ENCODE measurements around the gene KIN.

KIN gene, protein sequence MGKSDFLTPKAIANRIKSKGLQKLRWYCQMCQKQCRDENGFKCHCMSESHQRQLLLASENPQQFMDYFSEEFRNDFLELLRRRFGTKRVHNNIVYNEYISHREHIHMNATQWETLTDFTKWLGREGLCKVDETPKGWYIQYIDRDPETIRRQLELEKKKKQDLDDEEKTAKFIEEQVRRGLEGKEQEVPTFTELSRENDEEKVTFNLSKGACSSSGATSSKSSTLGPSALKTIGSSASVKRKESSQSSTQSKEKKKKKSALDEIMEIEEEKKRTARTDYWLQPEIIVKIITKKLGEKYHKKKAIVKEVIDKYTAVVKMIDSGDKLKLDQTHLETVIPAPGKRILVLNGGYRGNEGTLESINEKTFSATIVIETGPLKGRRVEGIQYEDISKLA

DNA sequence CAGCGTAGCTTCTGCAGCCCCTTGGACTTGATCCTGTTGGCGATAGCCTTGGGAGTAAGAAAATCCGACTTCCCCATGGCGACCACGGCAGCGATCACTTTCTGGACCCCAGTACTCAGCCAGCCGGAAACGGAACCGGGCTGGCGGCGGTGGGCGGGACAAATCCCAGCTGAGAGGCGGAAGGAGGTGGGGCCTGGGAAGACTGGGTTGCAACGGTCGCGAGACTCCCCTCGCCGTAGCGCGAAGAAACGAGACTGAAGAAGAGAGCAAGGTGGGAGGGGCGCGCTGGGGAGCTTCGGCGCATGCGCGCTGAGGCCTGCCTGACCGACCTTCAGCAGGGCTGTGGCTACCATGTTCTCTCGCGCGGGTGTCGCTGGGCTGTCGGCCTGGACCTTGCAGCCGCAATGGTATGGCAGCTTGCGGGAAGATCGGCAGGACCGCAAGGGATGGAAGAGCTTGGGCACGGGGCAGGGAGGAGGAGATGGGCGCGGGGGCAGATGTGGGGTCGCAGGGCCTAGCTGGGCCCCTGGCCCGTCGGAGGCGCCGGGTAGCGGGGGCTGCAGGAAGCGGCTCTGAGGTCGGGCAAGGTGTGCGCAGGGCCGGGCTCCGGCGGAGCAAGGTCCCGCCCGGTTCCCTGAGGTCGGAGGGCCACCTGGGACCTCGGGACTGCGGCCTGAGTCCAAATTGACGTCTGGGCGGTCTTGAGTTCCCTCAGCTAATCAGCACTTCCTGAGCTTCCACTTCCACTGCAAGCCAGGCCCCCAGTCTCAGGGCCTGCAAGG is at the start of gene KIN, which contains the start of gene ATP5F1C:
Gene KIN, minus strand, starts transcription at position 137 of the 782 bp plus-strand sequence. Its CDS starts 60 bp downstream, at position 77.
Gene ATP5F1C, plus strand, starts transcription at position 321 of the 782 bp plus-strand sequence. Its CDS starts 31 bp downstream, at position 352.
- H3K27me3 ChIP-seq: no peaks in the 10 kb centered on the region
- peaks cover 27 to 33% of the 10 kb centered on the region in 2 experiments for H3K4me1 ChIP-seq (ENCODE audit: control insufficient read depth in 1 of 2, insufficient read depth in 1 of 2, low read depth in 1 of 2, low read length in 1 of 2)
- peak within 1 kb of the TSS; percentile 86 to 89 for H3K4me3 ChIP-seq (ENCODE audit: low read depth in 1 of 2, low read length in 1 of 2)
- no peaks in the 10 kb centered on the region for H3K9me3 ChIP-seq
- H3K36me3 ChIP-seq: no peaks in the 10 kb centered on the region
- TF ChIP-seq, protein P1, sequence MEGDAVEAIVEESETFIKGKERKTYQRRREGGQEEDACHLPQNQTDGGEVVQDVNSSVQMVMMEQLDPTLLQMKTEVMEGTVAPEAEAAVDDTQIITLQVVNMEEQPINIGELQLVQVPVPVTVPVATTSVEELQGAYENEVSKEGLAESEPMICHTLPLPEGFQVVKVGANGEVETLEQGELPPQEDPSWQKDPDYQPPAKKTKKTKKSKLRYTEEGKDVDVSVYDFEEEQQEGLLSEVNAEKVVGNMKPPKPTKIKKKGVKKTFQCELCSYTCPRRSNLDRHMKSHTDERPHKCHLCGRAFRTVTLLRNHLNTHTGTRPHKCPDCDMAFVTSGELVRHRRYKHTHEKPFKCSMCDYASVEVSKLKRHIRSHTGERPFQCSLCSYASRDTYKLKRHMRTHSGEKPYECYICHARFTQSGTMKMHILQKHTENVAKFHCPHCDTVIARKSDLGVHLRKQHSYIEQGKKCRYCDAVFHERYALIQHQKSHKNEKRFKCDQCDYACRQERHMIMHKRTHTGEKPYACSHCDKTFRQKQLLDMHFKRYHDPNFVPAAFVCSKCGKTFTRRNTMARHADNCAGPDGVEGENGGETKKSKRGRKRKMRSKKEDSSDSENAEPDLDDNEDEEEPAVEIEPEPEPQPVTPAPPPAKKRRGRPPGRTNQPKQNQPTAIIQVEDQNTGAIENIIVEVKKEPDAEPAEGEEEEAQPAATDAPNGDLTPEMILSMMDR (IDR thresholded peaks at IDR 0.05): no peak
- peak within 1 kb of the TSS; percentile 75 for H3K27ac ChIP-seq

DNA sequence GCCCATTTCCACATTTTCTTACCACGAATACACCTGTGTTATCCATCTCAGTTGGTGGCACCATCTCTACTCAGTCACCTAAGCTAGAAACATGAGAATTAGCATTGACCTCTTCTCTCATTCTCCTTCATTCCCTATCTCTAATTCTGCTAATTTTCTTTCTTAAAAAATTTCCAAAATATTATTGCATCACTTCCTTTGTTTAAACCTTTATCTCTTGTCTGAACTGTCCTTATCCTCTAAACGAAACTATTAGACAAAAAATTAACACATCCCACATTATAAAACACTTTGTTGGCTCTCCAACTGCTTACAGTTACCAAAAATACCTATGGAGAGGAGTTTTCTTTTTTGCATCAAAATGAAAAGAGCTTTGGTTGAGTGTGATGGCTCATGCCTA is 48.8 kb upstream of the KIN start:
- no peak overlapping the region for H3K4me3 ChIP-seq (ENCODE audit: low read depth in 1 of 2, low read length in 1 of 2)
- no peaks in the 10 kb centered on the region for H3K4me1 ChIP-seq (ENCODE audit: control insufficient read depth in 1 of 2, insufficient read depth in 1 of 2, low read depth in 1 of 2, low read length in 1 of 2)
- H3K27ac ChIP-seq: no peak overlapping the region
- no peaks in the 10 kb centered on the region for H3K27me3 ChIP-seq
- TF ChIP-seq, protein P1 (IDR thresholded peaks at IDR 0.05): no peak
- no peaks in the 10 kb centered on the region for H3K9me3 ChIP-seq
- H3K36me3 ChIP-seq: peaks cover 3% of the 10 kb centered on the region

DNA sequence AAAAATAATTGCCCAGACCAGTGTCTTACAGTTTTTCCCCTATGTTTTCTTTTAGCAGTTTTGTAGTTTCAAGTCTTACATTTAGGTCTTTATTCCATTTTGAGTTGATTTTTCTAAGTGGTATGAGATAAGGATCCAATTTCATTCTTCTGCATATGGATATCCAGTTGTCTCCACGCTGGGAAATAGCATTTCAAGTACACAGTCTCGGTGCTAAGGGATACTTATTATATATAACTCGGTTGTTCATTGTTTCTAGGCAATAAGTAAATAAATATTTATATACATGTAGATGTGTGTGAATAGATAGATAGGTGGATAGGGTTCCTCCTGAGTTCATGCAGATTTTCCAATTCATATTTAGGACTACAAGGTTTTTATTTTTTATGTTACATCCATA is 46.5 kb upstream of the KIN start:
- H3K27ac ChIP-seq: no peak overlapping the region
- no peak overlapping the region for H3K4me3 ChIP-seq (ENCODE audit: low read depth in 1 of 2, low read length in 1 of 2)
- no peaks in the 10 kb centered on the region for H3K9me3 ChIP-seq
- H3K36me3 ChIP-seq: no peaks in the 10 kb centered on the region
- H3K4me1 ChIP-seq (ENCODE audit: control insufficient read depth in 1 of 2, insufficient read depth in 1 of 2, low read depth in 1 of 2, low read length in 1 of 2): no peaks in the 10 kb centered on the region
- no peaks in the 10 kb centered on the region for H3K27me3 ChIP-seq
- TF ChIP-seq, protein P1 (IDR thresholded peaks at IDR 0.05): no peak

DNA sequence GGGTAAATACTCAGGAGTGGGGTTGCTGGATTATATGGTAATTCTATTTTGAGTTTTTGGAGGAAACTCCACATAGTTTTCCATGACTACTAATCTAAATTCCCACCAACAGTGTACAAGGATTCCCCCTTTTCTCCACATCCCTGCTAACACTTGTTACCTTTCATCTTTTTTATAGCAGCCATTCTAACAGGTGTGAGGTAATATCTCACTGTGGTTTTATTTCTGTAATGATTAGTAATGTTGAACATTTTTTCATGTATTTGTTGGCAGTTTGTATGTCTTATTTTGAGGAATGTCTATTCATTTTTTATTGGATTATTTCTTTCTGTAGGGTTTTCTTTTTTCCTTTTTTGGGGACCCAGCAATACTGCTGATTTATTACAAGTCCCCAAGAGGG is 45.4 kb upstream of the KIN start:
- H3K4me1 ChIP-seq (ENCODE audit: control insufficient read depth in 1 of 2, insufficient read depth in 1 of 2, low read depth in 1 of 2, low read length in 1 of 2): no peaks in the 10 kb centered on the region
- H3K27ac ChIP-seq: no peak overlapping the region
- no peaks in the 10 kb centered on the region for H3K9me3 ChIP-seq
- H3K36me3 ChIP-seq: peaks cover 4% of the 10 kb centered on the region
- no peaks in the 10 kb centered on the region for H3K27me3 ChIP-seq
- H3K4me3 ChIP-seq (ENCODE audit: low read depth in 1 of 2, low read length in 1 of 2): no peak overlapping the region
- TF ChIP-seq, protein P1 (IDR thresholded peaks at IDR 0.05): no peak

DNA sequence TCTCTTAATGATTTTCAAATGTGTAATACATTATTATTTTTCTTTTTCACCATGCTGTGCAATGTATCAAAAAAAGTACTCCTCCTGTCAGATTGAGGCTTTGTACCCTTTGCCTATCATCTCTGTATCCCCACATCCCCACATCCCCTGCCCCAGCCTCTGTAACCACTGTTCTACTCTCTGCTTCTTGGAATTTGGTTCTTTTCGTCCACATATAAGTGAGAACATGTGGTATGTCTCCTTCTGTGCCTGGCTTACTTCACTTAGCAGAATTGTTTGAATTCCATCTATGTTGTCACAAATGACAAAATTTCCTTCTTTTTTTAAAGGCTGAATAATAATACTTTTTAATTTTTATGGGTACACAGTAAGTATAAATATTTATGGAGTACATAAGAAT is 44.3 kb upstream of the KIN start:
- Histone ChIP-seq H3K27ac (no peak overlapping the region), H3K4me3 (ENCODE audit: low read depth in 1 of 2, low read length in 1 of 2) (no peak overlapping the region), H3K4me1 (ENCODE audit: control insufficient read depth in 1 of 2, insufficient read depth in 1 of 2, low read depth in 1 of 2, low read length in 1 of 2) (no peaks in the 10 kb centered on the region), H3K27me3 (no peaks in the 10 kb centered on the region), H3K9me3 (no peaks in the 10 kb centered on the region), H3K36me3 (peaks cover 9% of the 10 kb centered on the region)
- TF ChIP-seq, protein P1 (IDR thresholded peaks at IDR 0.05): no peak

Measured in neutrophil (primary cell).